T-helper 2 cell treated with Interferon-gamma antibody and Interleukin-4, amounts not matched to agents 5 μg/mL and 100 μg/mL, for 36 hours (primary cell): ENCODE data around the gene VIM.

Source experiments
- DNase-seq: peaks from one replicate; pipeline ENCODE4 v3.0.0; 2021; ENCODE audit warnings: low spot score
- H3K27ac Mint-ChIP-seq: one replicate; pipeline ENCODE4 v1.8.0; 2021; ENCODE audit warnings: mild to moderate bottlenecking, mixed read lengths
- H3K27me3 Mint-ChIP-seq: one replicate; pipeline ENCODE4 v1.8.0; 2021; ENCODE audit warnings: low read depth, mixed read lengths
- H3K36me3 Mint-ChIP-seq: one replicate; pipeline ENCODE4 v1.8.0; 2021; ENCODE audit warnings: low read depth, mixed read lengths
- H3K4me1 Mint-ChIP-seq: one replicate; pipeline ENCODE4 v1.8.0; 2021; ENCODE audit warnings: low read depth, mixed read lengths
- H3K4me3 Mint-ChIP-seq: one replicate; pipeline ENCODE4 v1.8.0; 2022; ENCODE audit warnings: mild to moderate bottlenecking, moderate library complexity, mixed read lengths
- H3K9me3 Mint-ChIP-seq: one replicate; pipeline ENCODE4 v1.8.0; 2021; ENCODE audit warnings: mixed read lengths

The VIM gene

GRCh38 chr10:17200912-17201793, 26.9 kb upstream of the VIM start, which contains the start of gene TRDMT1:
Gene TRDMT1, minus strand, starts transcription at chr10:17201672. Its CDS starts 38 bp downstream, at chr10:17201634.
- Mint-ChIP-seq H3K9me3 (no peaks in the 10 kb centered on the region), H3K27me3 (no peaks in the 10 kb centered on the region), H3K4me3 (peak within 1 kb of the TSS; percentile 96), H3K4me1 (peaks cover 43% of the 10 kb centered on the region), H3K36me3 (no peaks in the 10 kb centered on the region), H3K27ac (peak within 1 kb of the TSS; percentile 72)
- peak; percentile 81 for DNase-seq

GRCh38 chr10:17201794-17202116, 26.3 kb upstream of the VIM start:
- Mint-ChIP-seq H3K27me3 (no peaks in the 10 kb centered on the region), H3K36me3 (no peaks in the 10 kb centered on the region), H3K9me3 (no peaks in the 10 kb centered on the region), H3K4me3 (peak overlapping the region; percentile 96), H3K4me1 (peaks cover 49% of the 10 kb centered on the region), H3K27ac (peak overlapping the region; percentile 72)
- DNase-seq = no peak

GRCh38 chr10:17202506-17202905, 25.5 kb upstream of the VIM start:
- Mint-ChIP-seq H3K4me1 (peaks cover 54% of the 10 kb centered on the region), H3K27me3 (no peaks in the 10 kb centered on the region), H3K27ac (no peak overlapping the region), H3K4me3 (no peak overlapping the region), H3K9me3 (no peaks in the 10 kb centered on the region), H3K36me3 (no peaks in the 10 kb centered on the region)
- no peak for DNase-seq

- Mint-ChIP-seq H3K4me1 (peaks cover 55% of the 10 kb centered on the region), H3K27ac (no peak overlapping the region), H3K4me3 (no peak overlapping the region), H3K27me3 (no peaks in the 10 kb centered on the region), H3K36me3 (no peaks in the 10 kb centered on the region), H3K9me3 (no peaks in the 10 kb centered on the region)
- no peak for DNase-seq
Observed at GRCh38 chr10:17202999-17203398, 25.0 kb upstream of the VIM start.

GRCh38 chr10:17203416-17203815, 24.6 kb upstream of the VIM start:
- no peak overlapping the region for H3K4me3 Mint-ChIP-seq
- peaks cover under 1% of the 10 kb centered on the region for H3K36me3 Mint-ChIP-seq
- no peak for DNase-seq
- H3K27me3 Mint-ChIP-seq = no peaks in the 10 kb centered on the region
- no peak overlapping the region for H3K27ac Mint-ChIP-seq
- H3K9me3 Mint-ChIP-seq = no peaks in the 10 kb centered on the region
- H3K4me1 Mint-ChIP-seq = peaks cover 57% of the 10 kb centered on the region

- Mint-ChIP-seq H3K4me3 (peak overlapping the region; percentile 61), H3K4me1 (peaks cover 50% of the 10 kb centered on the region), H3K36me3 (peaks cover 2% of the 10 kb centered on the region), H3K27me3 (no peaks in the 10 kb centered on the region), H3K9me3 (no peaks in the 10 kb centered on the region), H3K27ac (peak overlapping the region; percentile 91)
- DNase-seq = peak; percentile 55
Observed at GRCh38 chr10:17206210-17206709, 21.8 kb upstream of the VIM start.

- Mint-ChIP-seq H3K36me3 (peaks cover 12% of the 10 kb centered on the region), H3K27ac (no peak overlapping the region), H3K4me1 (peaks cover 41% of the 10 kb centered on the region), H3K4me3 (peak overlapping the region; percentile 10), H3K27me3 (no peaks in the 10 kb centered on the region), H3K9me3 (no peaks in the 10 kb centered on the region)
- DNase-seq = no peak
Observed at GRCh38 chr10:17208476-17208875, 19.6 kb upstream of the VIM start.

GRCh38 chr10:17209302-17209701, 18.7 kb upstream of the VIM start:
- no peak overlapping the region for H3K4me3 Mint-ChIP-seq
- no peaks in the 10 kb centered on the region for H3K9me3 Mint-ChIP-seq
- no peak overlapping the region for H3K27ac Mint-ChIP-seq
- no peaks in the 10 kb centered on the region for H3K27me3 Mint-ChIP-seq
- H3K36me3 Mint-ChIP-seq = peaks cover 15% of the 10 kb centered on the region
- H3K4me1 Mint-ChIP-seq = peaks cover 38% of the 10 kb centered on the region
- no peak for DNase-seq

GRCh38 chr10:17209881-17210280, 18.2 kb upstream of the VIM start:
- H3K4me1 Mint-ChIP-seq = peaks cover 37% of the 10 kb centered on the region
- no peaks in the 10 kb centered on the region for H3K27me3 Mint-ChIP-seq
- no peak overlapping the region for H3K27ac Mint-ChIP-seq
- peaks cover 19% of the 10 kb centered on the region for H3K36me3 Mint-ChIP-seq
- no peak overlapping the region for H3K4me3 Mint-ChIP-seq
- DNase-seq = no peak
- no peaks in the 10 kb centered on the region for H3K9me3 Mint-ChIP-seq

GRCh38 chr10:17210361-17210760, 17.7 kb upstream of the VIM start:
- peaks cover 35% of the 10 kb centered on the region for H3K4me1 Mint-ChIP-seq
- no peaks in the 10 kb centered on the region for H3K9me3 Mint-ChIP-seq
- no peak for DNase-seq
- H3K4me3 Mint-ChIP-seq = no peak overlapping the region
- H3K36me3 Mint-ChIP-seq = peaks cover 23% of the 10 kb centered on the region
- H3K27me3 Mint-ChIP-seq = no peaks in the 10 kb centered on the region
- H3K27ac Mint-ChIP-seq = no peak overlapping the region

GRCh38 chr10:17212802-17213221, 15.2 kb upstream of the VIM start:
- no peaks in the 10 kb centered on the region for H3K27me3 Mint-ChIP-seq
- H3K27ac Mint-ChIP-seq = no peak overlapping the region
- H3K4me1 Mint-ChIP-seq = peaks cover 33% of the 10 kb centered on the region
- H3K9me3 Mint-ChIP-seq = no peaks in the 10 kb centered on the region
- H3K4me3 Mint-ChIP-seq = no peak overlapping the region
- H3K36me3 Mint-ChIP-seq = peaks cover 30% of the 10 kb centered on the region
- DNase-seq = no peak

- Mint-ChIP-seq H3K27me3 (no peaks in the 10 kb centered on the region), H3K4me1 (peaks cover 28% of the 10 kb centered on the region), H3K36me3 (peaks cover 30% of the 10 kb centered on the region), H3K4me3 (no peak overlapping the region), H3K9me3 (no peaks in the 10 kb centered on the region), H3K27ac (no peak overlapping the region)
- DNase-seq = no peak
Observed at GRCh38 chr10:17213646-17214349, 14.2 kb upstream of the VIM start.

- Mint-ChIP-seq H3K4me3 (no peak overlapping the region), H3K36me3 (peaks cover 31% of the 10 kb centered on the region), H3K27ac (peak overlapping the region; percentile 8), H3K9me3 (no peaks in the 10 kb centered on the region), H3K4me1 (peaks cover 23% of the 10 kb centered on the region), H3K27me3 (no peaks in the 10 kb centered on the region)
- DNase-seq = no peak
Observed at GRCh38 chr10:17214526-17214925, 13.5 kb upstream of the VIM start.
